22Rv1 (cell line): ENCODE measurements around the gene SPN.
"Not testable (repeated sequence)": the region's sequence is repeated elsewhere in the genome, so short reads cannot be mapped to it uniquely, and the experiment has no call there.

ENCODE experiments used
- CTCF ChIP-seq: fragments of 450-650 bp; IDR thresholded peaks from 2 replicates; pipeline ENCODE4 v1.5.1; 2017; ENCODE audit warnings: mild to moderate bottlenecking
- ZFX ChIP-seq: fragments of 450-650 bp; IDR thresholded peaks from 2 replicates; pipeline ENCODE4 v1.6.1; 2017; ENCODE audit warnings: antibody characterized with exemption, borderline replicate concordance

- TF ChIP-seq CTCF, ZFX: not testable (repeated sequence)
These were observed 48.2 kb upstream of the SPN start for GRCh38 chr16:29614691-29615314.
